HEK293T (cell line): ENCODE data around the gene TBC1D17.

Experiments
- FOXA1 ChIP-seq: fragments of 450-650 bp; IDR thresholded peaks from 2 replicates; pipeline ENCODE4 v1.6.1; 2016; ENCODE audit warnings: mild to moderate bottlenecking
- FOXM1 ChIP-seq: fragments of 450-650 bp; IDR thresholded peaks from 2 replicates; pipeline ENCODE4 v1.6.1; 2017; ENCODE audit warnings: mild to moderate bottlenecking, borderline replicate concordance
- HDGF ChIP-seq: fragments of 450-650 bp; IDR thresholded peaks from 2 replicates; pipeline ENCODE4 v1.6.1; 2017; ENCODE audit warnings: antibody characterized with exemption, borderline replicate concordance
- L3MBTL2 ChIP-seq: fragments of 450-650 bp; conservative IDR thresholded peaks from 2 replicates; pipeline ENCODE4 v1.6.1; 2016; ENCODE audit warnings: mild to moderate bottlenecking
- LEF1 ChIP-seq: fragments of 450-650 bp; IDR thresholded peaks from 2 replicates; pipeline ENCODE4 v1.6.1; 2017; ENCODE audit warnings: mild to moderate bottlenecking, borderline replicate concordance
- NFRKB ChIP-seq: fragments of 450-650 bp; IDR thresholded peaks from 2 replicates; pipeline ENCODE4 v1.6.1; 2016; ENCODE audit warnings: mild to moderate bottlenecking, moderate library complexity
- SP1 ChIP-seq: fragments of 450-650 bp; IDR thresholded peaks from 2 replicates; pipeline ENCODE4 v1.6.1; 2017
- SUZ12 ChIP-seq: fragments of 450-650 bp; IDR thresholded peaks from 2 replicates; pipeline ENCODE4 v1.6.1; 2016; ENCODE audit warnings: mild to moderate bottlenecking
- TARDBP ChIP-seq: fragments of 450-650 bp; IDR thresholded peaks from 2 replicates; pipeline ENCODE4 v1.6.1; 2016
- ZNF384 ChIP-seq: fragments of 450-650 bp; IDR thresholded peaks from 2 replicates; pipeline ENCODE4 v1.6.1; 2016

DNA sequence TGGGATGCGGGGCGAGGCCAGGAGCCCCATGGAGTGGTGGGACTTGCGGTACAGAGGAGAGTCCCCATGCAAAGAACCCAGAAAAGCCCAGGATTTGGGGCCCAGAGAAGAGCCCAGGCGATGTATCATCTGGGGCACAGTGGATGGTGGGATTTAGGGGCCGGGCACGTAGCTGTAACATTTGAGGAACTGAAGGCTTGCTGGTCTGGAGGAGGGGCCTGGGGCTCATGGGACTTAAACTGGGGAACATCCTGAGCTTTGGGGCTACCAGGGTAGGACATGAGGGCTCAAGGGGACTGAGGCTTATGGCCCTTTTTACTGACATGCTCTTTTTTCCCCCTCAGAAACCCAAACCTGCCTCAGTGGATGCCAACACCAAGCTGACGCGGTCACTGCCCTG, 45.9 kb upstream of the TBC1D17 start:
- TF ChIP-seq TARDBP (no peak), ZNF384 (no peak), FOXM1 (no peak), SUZ12 (no peak), FOXA1 (no peak), HDGF (no peak), NFRKB (no peak), SP1 (no peak), LEF1 (no peak), L3MBTL2 (no peak)
